Measurements from ENCODE around the gene ATF6.

DNA sequence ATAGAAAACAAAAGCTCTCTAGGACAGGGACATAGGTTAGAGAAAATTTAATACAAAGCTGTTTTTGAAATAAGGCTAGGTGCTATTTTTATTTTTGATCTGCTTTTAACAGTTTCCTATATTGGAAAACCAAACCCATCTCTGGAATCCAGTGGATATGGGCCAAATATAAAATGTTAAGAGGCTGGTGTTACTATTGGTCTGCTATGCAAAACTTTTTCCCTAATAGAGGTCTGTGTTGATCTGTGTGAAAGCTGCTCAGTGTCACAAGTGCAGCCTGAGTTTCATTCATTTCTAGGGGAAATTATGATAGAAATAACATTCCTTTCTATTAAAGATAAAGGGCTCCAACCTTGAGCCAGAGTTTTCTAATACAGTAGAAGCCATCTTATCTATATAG lies 141.1 kb downstream of the ATF6 start:
- TF ChIP-seq, protein P1, sequence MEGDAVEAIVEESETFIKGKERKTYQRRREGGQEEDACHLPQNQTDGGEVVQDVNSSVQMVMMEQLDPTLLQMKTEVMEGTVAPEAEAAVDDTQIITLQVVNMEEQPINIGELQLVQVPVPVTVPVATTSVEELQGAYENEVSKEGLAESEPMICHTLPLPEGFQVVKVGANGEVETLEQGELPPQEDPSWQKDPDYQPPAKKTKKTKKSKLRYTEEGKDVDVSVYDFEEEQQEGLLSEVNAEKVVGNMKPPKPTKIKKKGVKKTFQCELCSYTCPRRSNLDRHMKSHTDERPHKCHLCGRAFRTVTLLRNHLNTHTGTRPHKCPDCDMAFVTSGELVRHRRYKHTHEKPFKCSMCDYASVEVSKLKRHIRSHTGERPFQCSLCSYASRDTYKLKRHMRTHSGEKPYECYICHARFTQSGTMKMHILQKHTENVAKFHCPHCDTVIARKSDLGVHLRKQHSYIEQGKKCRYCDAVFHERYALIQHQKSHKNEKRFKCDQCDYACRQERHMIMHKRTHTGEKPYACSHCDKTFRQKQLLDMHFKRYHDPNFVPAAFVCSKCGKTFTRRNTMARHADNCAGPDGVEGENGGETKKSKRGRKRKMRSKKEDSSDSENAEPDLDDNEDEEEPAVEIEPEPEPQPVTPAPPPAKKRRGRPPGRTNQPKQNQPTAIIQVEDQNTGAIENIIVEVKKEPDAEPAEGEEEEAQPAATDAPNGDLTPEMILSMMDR (IDR thresholded peaks at IDR 0.05): no peak
- TF ChIP-seq POLR2A (IDR thresholded peaks at IDR 0.05) (no peak), EP300 (IDR thresholded peaks at IDR 0.05) (no peak)
